Prostate gland (tissue), 2 donors: ENCODE data around the gene SLC38A7.

Experiments
- CTCF ChIP-seq, 4 experiments: fragments of 200-600 bp in 2 of 4; fragments of 450-650 bp in 2 of 4; sonication (generic) in 2 of 4; IDR thresholded peaks; 1 replicate in 3 of 4; 2 replicates in 1 of 4; pipeline ENCODE4 v1.5.1; 2016 to 2019; ENCODE audit warnings: antibody characterized with exemption in 4 of 4, mild to moderate bottlenecking in 2 of 4, moderate library complexity in 2 of 4
- POLR2A ChIP-seq: fragments of 450-650 bp; IDR thresholded peaks from one replicate; pipeline ENCODE4 v1.6.1; 2016; ENCODE audit warnings: antibody characterized with exemption, mild to moderate bottlenecking
- POLR2AphosphoS5 ChIP-seq: sonication (generic); formaldehyde crosslinking; IDR thresholded peaks from one replicate; pipeline ENCODE4 v1.6.1; 2017; ENCODE audit warnings: antibody characterized with exemption

GRCh38 chr16:58730724-58731370 is 46.3 kb upstream of the SLC38A7 start:
- TF ChIP-seq CTCF (IDR thresholded peaks at IDR 0.05) (no peak), POLR2A (no peak), POLR2AphosphoS5 (no peak)
